HFF-Myc (cell line): ENCODE measurements around the gene BBOX1.

Experiments
- DNase-seq: peaks from one replicate; pipeline ENCODE4 v3.0.0-alpha.2; 2011; ENCODE audit warnings: low read depth; ENCODE audit errors: extremely low read depth
- H3K4me3 ChIP-seq: replicated peaks from 2 replicates; pipeline ENCODE4 v1.5.1; 2011; ENCODE audit warnings: low read depth, mild to moderate bottlenecking, control low read depth, low read length
- CTCF ChIP-seq: IDR thresholded peaks from 2 replicates; pipeline ENCODE4 v1.5.1; 2012; ENCODE audit warnings: mild to moderate bottlenecking, low read depth, low read length, control low read depth; ENCODE audit errors: missing control alignments

The BBOX1 gene

DNA sequence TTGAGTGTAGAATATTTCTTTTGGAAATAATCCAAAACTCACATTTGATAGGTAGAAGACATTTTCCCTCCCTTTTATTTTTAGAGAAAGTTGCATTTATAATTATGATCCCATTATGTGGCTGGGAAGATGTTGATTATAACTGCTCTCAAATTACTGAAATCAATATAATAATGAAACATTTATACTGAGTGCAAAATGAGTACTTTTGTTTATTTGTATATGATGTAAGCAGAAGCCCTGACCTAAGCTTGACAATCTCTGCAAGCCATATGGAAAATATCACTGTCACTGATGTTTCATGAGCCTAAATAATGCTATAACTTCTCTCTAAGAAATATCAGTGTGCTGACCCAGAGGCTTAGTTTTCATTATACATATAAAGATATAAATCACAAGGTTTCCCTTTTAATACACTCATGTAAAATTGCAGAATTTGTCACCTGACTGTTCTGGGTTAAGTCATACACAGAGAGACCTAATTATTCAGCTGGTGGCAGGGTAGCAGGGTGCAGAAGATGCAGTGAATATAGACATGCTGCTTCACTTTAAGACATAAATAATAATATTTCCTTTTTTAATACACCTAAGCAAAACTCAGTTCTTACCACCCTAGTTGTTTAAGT is 99.2 kb downstream of the BBOX1 start:
- no peak for DNase-seq
- H3K4me3 ChIP-seq: no peak overlapping the region
- no peak for TF ChIP-seq CTCF

- TF ChIP-seq CTCF: no peak
- no peak overlapping the region for H3K4me3 ChIP-seq
- DNase-seq: no peak
Observed at GRCh38 chr11:27141576-27141975, 101.0 kb downstream of the BBOX1 start.

GRCh38 chr11:27147916-27148315 is 107.3 kb downstream of the BBOX1 start:
- TF ChIP-seq CTCF: no peak
- no peak overlapping the region for H3K4me3 ChIP-seq
- DNase-seq: no peak

DNA sequence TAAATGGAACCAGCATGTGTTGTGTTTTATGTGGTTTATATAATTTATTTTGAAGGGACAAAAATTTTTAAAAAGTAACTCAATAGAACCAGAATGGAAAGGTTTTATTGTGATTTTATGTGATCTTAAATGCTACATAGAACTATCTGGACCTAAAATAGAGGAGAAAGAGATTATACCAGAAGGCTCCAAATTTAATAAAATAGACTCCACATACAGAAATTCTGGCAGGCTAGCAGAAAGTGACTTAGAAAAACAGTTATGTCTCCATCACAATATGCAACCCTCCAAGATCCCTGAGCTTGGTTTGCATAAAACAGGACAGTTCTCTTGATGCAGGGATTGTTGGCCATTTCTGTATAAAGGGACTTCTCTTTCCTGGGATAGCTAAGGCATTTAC is 107.9 kb downstream of the BBOX1 start:
- no peak for TF ChIP-seq CTCF
- DNase-seq: no peak
- H3K4me3 ChIP-seq: no peak overlapping the region

GRCh38 chr11:27150098-27150497 is 109.5 kb downstream of the BBOX1 start:
- H3K4me3 ChIP-seq: no peak overlapping the region
- DNase-seq: no peak
- no peak for TF ChIP-seq CTCF

DNA sequence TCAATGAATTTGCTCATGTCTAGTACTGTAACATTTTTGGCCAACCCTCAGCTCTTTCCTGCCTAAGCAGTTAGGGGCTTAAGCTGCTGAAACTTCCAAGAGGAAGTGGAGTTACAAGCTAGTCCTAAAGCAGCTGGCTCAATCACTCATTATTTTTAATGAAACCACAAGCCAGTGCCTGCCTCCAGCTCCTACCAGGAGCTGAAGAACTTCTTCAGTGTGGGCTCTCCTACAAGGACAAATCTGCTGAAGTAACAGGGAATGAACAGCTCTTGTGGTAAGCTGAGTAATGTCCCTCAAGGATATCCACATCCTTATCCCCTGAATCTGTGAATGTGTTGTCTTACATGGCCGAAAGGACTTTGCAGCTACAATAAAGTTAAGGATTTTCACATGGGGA is 112.5 kb downstream of the BBOX1 start:
- no peak for DNase-seq
- TF ChIP-seq CTCF: no peak

More for the DNA sequence above, 112.5 kb downstream of the BBOX1 start:
- H3K4me3 ChIP-seq: no peak overlapping the region
